HG03342 (cell line): Measurements from ENCODE around the gene AFP.

Experiments
- ATAC-seq: cut with Tn5 transposase; IDR thresholded peaks from one replicate; pipeline ENCODE4 v1.9.1; 2021; ENCODE audit warnings: mild to moderate bottlenecking, moderate library complexity; ENCODE audit not compliant: unreplicated experiment

The AFP gene

DNA sequence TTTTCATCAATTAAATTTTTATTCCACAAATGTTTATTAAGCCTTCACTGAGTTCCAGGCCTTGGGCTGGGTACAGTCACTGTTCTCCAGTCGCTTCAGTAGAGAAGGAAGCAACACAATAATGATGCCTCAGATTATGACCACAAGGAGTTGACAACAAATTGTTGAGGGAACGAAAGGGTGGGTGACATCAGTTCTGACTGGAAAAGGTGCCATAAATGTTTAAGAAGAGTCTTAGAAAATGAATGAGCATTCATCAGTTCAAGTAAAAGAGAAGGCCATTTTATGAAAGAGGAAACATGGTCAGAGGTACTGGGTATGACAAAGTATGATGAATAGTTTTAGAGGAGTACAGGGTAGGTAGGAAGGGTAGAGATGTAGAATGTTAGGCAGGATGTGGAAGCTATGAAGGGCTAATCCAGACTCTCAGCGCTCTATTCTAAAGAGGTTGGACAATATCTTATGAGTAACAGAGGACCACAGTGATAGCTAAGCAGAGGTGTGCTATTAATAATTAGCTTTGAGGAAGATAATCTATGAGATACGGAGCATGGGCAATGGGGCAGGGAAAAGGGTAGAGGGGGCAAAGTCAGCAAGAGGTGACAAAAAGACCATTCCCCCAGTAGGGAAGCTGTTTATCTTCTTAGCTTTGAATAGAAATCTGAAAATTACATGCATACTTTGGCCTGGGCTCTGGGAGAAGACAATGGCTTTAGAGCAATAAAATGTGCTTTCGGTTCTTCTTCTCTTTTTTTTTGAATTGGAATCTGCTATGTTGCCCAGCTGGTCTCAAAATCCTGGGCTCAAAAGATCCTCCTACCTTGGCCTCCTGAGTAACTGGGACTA is 20.4 kb downstream of the AFP start:
- no peak for ATAC-seq

DNA sequence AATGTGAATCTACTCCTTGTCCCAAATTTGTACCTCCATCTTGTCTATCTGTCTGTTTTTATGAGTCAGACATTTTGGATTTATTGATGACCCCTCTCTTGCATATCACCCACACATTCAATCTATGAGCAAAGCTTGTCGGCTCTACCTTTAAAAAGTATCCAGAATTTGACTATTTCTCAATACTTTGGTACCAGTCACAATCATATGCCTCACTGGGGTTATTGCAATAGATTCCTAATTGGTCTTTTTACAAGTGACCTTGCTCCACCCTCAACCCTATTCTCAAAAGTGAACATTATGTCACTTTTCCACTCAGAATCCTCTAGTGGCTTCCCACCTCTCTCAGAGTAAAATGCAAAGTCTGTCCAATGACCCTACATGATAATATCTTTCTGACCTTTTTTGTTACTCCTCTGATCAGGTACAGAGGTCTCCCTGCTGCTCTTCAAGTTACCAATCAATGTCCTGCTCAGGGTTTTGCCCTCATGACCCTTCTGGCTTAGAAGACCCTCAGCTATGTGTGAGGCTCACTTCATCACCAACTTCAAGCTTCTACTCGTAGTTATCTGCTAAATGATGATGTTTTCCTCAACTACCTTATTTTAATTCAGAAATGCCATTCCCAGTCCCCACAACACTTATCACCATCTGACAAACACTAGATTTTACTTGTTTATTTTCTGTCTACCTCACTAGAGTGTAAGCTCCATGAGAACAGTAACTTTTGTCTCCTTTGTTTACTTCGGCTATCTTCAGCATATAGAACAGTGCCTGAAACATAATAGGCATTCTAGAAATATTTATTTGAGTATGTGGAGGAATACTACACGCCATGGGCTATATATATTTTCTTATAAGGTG is 22.4 kb downstream of the AFP start:
- ATAC-seq, result no peak

DNA sequence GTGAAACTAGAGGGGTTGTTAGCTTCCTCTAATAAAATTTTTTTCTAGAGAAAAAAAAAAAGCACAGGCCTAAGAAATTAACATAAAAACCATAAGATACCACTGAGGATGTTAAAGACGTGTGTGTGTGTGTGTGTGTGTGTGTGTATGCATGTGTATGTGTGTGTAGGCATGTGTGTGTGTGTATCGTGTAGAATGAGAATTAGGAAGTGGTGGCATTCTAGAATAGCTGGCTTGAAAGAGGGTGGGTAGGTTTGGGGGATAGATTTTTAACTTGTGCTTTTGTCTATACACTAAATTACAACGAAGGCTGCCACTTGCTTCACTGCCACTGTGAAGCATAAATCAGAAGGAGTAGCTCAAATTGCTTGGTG is 23.0 kb downstream of the AFP start:
- ATAC-seq, result no peak

DNA sequence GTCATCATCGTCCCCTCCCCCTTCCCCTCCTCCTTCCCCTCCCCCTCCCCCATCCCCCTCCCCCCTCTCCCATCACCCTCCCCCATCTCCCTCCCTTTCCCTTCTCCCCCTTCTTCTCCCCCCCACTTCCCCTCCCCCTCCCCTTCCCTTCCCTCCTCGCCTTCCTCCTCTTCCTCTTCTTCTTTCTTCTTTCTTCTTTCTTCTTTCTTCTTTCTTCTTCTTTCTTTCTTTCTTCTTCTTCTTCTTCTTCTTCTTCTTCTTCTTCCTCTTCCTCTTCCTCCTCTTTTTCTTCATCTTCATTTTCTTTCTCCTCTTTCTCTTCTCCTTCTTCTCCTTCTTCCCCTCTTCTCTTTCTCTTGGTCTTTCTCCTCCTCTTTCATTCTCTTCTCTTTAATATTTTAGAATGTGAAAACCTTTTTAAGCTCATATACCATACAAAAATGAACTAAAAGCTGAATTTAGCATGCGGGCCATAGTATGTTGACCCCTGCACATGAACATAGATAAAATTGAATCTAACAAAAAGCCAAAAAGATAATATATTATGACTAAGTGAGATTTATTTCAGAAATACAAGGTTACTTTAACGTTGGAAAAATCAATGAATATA is 25.0 kb downstream of the AFP start:
- ATAC-seq, result no peak

DNA sequence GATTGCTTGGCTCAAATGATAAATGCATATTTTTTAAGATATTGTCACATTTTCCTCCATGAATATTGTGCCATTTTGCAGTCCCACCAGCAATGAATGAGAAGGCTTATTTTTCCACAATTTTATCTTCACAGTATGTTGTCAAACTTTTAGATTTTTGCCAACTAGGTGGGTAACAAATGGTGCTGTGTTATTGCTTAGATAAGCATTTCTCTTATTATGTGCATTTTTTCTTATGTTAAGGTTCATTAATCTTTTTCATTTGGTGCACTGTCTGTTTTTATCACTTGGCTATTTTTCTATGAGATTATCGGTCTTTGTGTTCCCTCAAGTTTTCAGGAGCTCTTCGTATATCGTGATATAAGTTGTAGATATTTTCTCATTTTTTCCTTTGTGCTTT is 32.1 kb downstream of the AFP start:
- ATAC-seq, result no peak

DNA sequence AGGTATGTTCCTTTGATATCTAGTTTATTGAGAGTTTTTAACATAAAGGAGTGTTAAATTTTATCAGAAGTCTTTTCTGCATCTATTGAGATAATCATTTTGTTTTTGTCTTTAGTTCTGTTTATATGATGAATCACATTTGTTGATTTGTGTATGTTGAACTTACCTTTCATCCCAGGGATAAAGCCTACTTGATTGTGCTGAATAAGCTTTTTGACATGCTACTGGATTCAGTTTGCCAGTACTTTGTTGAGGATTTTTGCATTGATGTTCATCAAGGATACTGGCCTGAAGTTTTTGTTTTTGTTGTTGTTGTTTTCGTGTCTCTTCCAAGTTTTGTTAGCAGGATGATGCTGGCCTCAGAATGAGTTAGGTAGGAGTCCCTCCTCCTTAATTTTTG is 34.7 kb downstream of the AFP start:
- ATAC-seq, result no peak

DNA sequence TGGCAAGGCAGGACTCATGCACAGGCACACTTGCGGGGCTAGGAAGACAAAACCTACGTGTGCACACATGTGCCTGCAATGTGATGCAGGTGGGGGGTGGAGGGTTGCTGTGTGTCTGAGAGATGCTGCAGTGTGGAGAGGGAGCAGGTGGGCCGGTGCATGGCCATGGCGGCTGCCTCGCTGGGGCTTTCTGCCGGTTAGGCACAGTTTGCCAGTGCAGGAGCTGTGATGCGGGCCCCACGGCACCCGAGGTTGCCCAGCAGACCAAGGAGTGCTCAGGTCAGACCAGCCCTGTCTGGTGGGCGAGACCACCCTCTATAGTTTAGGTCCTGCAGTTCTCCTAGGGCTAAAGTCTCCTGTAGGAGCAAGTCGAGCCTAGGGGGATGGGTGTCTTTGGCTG is 41.2 kb downstream of the AFP start:
- ATAC-seq, result no peak

DNA sequence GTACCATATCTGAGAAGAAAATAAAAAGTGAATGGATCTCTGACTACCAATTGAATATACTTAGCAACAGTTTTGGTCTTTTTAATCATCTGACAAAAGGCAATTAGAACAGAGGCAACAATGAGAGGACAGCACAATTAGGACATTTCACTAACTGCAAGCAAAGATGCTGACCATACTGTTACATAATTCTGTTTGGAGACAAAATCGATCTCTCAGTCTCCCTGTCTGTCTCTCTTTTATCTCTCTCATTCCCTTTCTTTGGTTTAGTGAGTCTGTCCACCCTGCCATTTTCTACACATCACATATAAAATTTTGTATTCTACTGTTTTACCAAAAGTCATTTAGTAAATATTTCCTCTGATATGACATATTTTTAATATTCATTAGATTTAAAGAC is 43.3 kb downstream of the AFP start:
- ATAC-seq, result no peak

DNA sequence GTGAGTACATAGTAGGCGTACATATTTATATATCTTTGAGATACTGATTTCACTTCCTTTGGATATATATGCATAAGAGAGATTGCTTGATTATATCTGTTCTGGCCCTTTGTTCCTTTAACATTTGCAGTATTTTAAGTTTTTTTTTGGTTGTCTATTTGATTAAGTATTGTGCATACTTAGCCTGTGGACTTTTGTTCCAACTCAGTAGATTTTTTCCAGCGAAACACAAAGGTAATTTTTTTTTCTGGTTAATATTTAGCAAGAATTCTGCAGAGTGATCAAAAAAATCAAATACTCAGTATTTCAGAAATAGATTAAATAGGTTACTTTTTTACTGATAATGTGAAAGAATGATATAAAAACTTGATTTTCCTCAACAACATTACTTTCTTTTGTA is 45.3 kb downstream of the AFP start, which contains the start of gene AFM:
Gene AFM, plus strand, starts transcription at position 388 of the 400 bp plus-strand sequence. CDS start 31 bp downstream, outside the sequence.
- no peak for ATAC-seq

DNA sequence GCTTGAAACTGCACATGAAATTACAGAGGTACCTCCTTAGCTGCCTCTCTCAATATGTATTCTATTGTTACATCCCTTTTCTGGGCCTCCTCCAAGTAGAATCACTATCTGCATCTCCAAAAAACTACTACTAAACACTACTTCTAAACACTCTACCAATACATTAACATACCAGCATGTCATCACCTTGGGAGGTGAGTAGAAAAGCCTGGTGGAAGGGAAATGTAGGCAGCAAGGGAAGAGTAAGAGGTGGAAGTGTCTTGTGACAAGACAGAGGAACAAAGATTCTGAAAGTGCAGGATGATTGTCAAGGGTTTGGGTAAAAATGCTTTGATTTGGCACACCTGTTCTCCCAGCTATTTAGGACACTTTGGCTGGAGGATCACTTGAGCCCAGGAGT is 49.1 kb downstream of the AFP start:
- ATAC-seq, result no peak

DNA sequence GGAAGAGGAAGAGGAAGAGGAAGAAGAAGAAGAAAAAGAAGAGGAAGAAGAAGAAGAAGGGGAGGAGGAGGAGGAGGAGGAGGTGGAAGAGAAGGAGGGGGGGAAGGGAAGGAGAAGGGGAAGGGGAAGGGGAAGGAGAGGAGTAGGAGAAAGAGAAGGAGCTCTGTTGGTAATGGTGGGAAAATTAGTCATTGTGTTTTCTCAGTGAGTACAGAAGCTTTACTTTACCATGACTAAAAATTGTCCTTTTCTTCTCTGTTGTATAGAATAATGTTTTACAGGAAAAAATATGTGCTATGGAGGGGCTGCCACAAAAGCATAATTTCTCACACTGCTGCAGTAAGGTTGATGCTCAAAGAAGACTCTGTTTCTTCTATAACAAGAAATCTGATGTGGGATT is 49.6 kb downstream of the AFP start:
- no peak for ATAC-seq

DNA sequence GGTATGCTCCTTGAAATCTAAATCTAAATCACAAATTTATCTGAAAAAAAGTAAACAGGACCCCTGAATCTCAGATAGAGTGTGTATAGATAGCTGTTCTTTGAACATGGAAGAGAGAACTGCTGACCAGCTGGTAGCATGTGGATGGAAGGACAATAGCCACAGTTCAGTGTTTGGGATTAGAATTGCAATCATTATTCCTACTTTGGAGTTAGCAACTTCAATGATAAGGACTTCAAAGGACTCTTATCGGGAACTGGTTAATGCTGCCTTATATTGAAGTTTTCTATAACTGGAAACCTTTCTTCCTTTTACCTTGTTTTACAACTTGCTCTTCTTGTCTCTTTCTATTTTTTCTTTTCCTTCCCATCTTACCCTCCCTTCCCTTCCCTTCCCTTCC is 50.5 kb downstream of the AFP start:
- ATAC-seq, result no peak

DNA sequence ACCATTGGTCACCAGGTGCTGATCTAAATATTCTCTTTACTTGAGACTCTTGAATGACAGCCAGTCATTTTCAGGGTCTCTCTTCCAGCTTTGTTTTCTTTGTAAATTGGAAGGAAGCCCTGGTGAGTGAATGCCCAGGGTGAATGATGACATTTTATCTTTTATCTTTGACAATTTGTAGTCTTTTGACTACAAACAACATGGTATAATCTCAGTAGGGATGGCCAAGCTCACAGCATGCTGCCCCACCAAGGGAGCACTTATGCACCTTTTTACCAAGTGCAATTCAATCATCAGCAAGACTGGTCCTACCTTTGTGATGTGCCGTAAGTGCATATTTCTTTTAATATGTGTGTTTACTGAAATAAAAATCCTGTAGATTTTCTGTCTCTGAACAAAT is 51.2 kb downstream of the AFP start:
- ATAC-seq, result no peak

DNA sequence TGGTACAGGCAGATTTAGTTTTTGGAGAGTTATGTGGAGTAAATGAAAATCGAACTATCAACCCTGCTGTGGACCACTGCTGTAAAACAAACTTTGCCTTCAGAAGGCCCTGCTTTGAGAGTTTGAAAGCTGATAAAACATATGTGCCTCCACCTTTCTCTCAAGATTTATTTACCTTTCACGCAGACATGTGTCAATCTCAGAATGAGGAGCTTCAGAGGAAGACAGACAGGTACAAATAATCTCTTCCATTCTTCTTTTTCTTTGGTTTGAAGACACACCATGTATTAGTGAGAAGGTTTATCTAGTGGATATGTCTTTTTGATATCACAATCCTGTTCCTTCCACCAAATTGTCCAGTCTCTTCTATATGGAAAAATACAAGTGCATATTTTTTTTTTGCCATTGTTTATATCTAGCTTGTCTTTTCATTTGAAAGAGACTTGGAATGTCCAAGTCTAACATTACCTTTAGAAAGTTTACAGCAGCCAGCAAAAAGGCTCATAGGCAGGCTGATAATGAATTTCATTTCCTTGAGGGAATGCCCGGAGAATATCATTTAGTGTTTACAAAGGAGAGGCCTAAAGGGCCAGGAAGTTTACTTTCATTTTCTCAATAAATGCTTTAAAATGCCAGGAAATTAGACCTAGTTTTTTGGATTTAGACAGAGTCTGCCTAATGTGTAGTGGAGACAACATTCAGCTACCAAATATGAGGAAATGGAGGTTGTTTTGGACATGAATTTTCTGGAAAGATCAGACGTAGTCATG is 64.2 kb downstream of the AFP start:
- no peak for ATAC-seq

DNA sequence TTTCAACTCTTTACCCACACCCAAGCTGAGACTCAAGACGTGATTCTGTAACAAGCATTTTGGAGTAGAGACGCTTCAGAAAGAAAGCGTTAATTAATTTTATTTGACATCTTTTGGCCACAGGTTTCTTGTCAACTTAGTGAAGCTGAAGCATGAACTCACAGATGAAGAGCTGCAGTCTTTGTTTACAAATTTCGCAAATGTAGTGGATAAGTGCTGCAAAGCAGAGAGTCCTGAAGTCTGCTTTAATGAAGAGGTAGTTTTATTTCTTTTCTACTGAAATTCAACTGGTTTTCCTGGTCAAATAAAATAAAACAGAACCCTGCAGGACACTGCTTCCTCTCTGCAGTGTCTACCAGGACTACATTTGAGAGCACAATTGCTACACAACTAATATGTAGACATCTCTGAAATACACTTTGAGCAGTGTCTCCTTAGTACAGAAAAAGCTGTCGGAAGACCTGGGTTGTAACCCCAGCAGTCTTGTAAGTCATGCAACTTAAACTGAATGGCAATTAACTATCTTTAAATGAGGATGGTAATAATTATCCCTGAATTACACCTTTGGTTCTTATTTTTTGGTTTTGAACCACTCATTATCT is 65.7 kb downstream of the AFP start:
- no peak for ATAC-seq

DNA sequence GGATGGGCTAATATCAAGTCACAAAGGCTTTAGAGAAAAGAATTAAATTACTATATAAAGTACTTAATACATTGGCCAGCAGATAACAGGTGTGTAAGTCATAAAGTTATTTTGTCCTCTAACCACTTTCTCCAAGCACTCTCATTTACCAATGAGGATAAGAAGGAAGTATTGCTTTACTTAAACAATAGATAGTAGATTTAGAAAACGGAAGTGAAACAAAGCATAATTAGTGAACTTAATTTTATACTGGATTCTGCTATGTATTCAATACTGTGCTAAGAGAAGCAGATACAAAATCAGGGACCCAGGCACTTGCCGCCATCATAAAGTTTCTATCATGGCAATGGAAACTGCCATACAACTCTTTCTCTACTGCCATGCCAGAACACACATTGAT is 69.5 kb downstream of the AFP start:
- no peak for ATAC-seq
